Lung (tissue), 16 donors: Measurements from ENCODE around the gene TAS2R39. TPM values are rescaled to one million over a fixed set of nuclear protein-coding genes. Genes with fewer than 3 reads are reported as not detected.

ENCODE experiments used
- ATAC-seq: fragments of 200-7000 bp; cut with Tn5 transposase; one replicate; pipeline ENCODE4 v1.9.1; 2020; ENCODE audit warnings: moderate number of reproducible peaks; ENCODE audit not compliant: insufficient read depth, low FRiP score
- DNase-seq, 3 donors: peaks; one replicate each; pipeline ENCODE4 v3.0.0-alpha.2; 2013 to 2017
- H3K27ac ChIP-seq, 2 donors: one replicate each; pipeline ENCODE4 v1.5.1; 2013; ENCODE audit warnings: mild to moderate bottlenecking in 2 of 2, moderate library complexity in 2 of 2, control low read depth in 1 of 2, inconsistent platforms in 1 of 2, low read depth in 1 of 2, low read length in 1 of 2
- H3K27me3 ChIP-seq, 3 donors: one replicate each; pipeline ENCODE4 v1.5.1; 2013; ENCODE audit warnings: low read length in 2 of 3; ENCODE audit not compliant: control insufficient read depth in 3 of 3, insufficient read depth in 3 of 3
- H3K36me3 ChIP-seq, 4 donors: one replicate each; pipeline ENCODE4 v1.5.1; 2013; ENCODE audit warnings: low read length in 4 of 4, mild to moderate bottlenecking in 1 of 4, moderate library complexity in 1 of 4; ENCODE audit not compliant: control insufficient read depth in 4 of 4, insufficient read depth in 4 of 4
- H3K4me1 ChIP-seq, 5 donors: one replicate each; pipeline ENCODE4 v1.5.1; 2013; ENCODE audit warnings: low read length in 5 of 5, mild to moderate bottlenecking in 2 of 5, moderate library complexity in 1 of 5; ENCODE audit not compliant: control insufficient read depth in 5 of 5, insufficient read depth in 5 of 5
- H3K4me3 ChIP-seq: one replicate; pipeline ENCODE4 v1.5.1; 2013; ENCODE audit warnings: mild to moderate bottlenecking, control low read depth, moderate library complexity
- H3K9ac ChIP-seq, 2 donors: one replicate each; pipeline ENCODE4 v1.5.1; 2013; ENCODE audit warnings: low read length in 2 of 2, control low read depth in 1 of 2; ENCODE audit not compliant: insufficient read depth in 1 of 2
- H3K9me3 ChIP-seq, 4 donors: one replicate each; pipeline ENCODE4 v1.5.1; 2013; ENCODE audit warnings: low read length in 3 of 4, mild to moderate bottlenecking in 1 of 4, moderate library complexity in 1 of 4; ENCODE audit not compliant: control insufficient read depth in 4 of 4, insufficient read depth in 3 of 4
- WGBS, 2 donors: extraction: QIAGEN DNeasy Blood & Tissue Kit; methylation state at CpG; one replicate each; pipeline ENCODE4 v1.1.7; 2013; 5-methylcytosine and 5-hydroxymethylcytosine counted together
- long read RNA-seq, 5 donors: transcript quantifications; one replicate each; lab custom pipeline, GENCODE V29; 2026
- polyA plus RNA-seq, 2 donors: library from polyadenylated mRNA; stranded (reverse); fragments of 200-250 nt; gene quantifications; one replicate each; pipeline ENCODE4 v1.2.1, GENCODE V29; 2013
- total RNA-seq, 2 donors: library from RNA; depleted of rRNA in 1 of 2; stranded (reverse); fragments of >200 nt in 1 of 2; gene quantifications; one replicate each; pipeline ENCODE4 v1.2.1, GENCODE V29; 2014 to 2021
- TF ChIP-seq, protein P1 (sequence below): IDR thresholded peaks from 2 replicates; pipeline ENCODE4 v1.5.1; 2012; ENCODE audit warnings: mild to moderate bottlenecking; ENCODE audit errors: control extremely low read depth, extremely low read depth
- donor health status: control.
- donor health status: control.
- donor health status: Bipolar disorder and iron deficiency.
- donor health status: healthy.
- donor health status: DM: yes; HTN: yes; CAD: no.

TAS2R39 gene
- total RNA-seq, result not detected
- polyA plus RNA-seq, result not detected
- long read RNA-seq, donor 1, result 0 reads
- long read RNA-seq, donor 2, result 0 reads
- long read RNA-seq, donor 3, result 0 reads
- long read RNA-seq, donor 4, result 0 reads
- long read RNA-seq, donor 5, result 0 reads

DNA sequence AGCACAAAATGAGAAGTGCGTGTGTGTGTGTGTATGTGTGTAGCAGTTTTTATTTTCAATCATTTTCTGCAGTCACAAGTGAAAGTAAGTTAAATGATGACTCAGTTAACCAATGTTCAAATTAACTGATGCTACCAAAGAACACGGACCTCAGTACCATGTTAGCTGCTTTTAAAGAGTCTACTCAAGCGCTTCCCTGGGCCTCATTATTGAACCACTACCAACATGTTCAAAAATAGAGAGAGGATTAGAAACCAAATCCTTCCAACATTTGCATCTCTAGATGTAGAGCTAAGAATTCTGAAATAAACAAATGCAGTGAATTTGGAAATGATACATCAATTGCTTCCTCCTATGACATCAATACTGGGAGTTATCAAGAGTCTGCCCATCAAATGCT lies at the start of gene TAS2R39:
TSS of gene TAS2R39 (plus strand) at position 396 of the 400 bp plus-strand sequence. CDS start at position 396, 0 bp downstream.
- DNase-seq (no peak), ATAC-seq (no peak)
- peaks cover 0 to 8% (median 2%) of the 10 kb centered on the region in 4 donors for H3K9me3 ChIP-seq
- 83 to 88% methylated on average over 3 of the region's 3 CpGs for WGBS, 2 donors
- TF ChIP-seq, protein P1, sequence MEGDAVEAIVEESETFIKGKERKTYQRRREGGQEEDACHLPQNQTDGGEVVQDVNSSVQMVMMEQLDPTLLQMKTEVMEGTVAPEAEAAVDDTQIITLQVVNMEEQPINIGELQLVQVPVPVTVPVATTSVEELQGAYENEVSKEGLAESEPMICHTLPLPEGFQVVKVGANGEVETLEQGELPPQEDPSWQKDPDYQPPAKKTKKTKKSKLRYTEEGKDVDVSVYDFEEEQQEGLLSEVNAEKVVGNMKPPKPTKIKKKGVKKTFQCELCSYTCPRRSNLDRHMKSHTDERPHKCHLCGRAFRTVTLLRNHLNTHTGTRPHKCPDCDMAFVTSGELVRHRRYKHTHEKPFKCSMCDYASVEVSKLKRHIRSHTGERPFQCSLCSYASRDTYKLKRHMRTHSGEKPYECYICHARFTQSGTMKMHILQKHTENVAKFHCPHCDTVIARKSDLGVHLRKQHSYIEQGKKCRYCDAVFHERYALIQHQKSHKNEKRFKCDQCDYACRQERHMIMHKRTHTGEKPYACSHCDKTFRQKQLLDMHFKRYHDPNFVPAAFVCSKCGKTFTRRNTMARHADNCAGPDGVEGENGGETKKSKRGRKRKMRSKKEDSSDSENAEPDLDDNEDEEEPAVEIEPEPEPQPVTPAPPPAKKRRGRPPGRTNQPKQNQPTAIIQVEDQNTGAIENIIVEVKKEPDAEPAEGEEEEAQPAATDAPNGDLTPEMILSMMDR, result no peak
- H3K27ac ChIP-seq, result no peak within 1 kb of the TSS
- H3K4me3 ChIP-seq, result no peak within 1 kb of the TSS
- no peaks in the 10 kb centered on the region for H3K36me3 ChIP-seq
- H3K9ac ChIP-seq, result no peak within 1 kb of the TSS
- H3K4me1 ChIP-seq, result no peaks in the 10 kb centered on the region
- H3K27me3 ChIP-seq, result peaks cover 0 to 8% (median 0%) of the 10 kb centered on the region in 3 donors

DNA sequence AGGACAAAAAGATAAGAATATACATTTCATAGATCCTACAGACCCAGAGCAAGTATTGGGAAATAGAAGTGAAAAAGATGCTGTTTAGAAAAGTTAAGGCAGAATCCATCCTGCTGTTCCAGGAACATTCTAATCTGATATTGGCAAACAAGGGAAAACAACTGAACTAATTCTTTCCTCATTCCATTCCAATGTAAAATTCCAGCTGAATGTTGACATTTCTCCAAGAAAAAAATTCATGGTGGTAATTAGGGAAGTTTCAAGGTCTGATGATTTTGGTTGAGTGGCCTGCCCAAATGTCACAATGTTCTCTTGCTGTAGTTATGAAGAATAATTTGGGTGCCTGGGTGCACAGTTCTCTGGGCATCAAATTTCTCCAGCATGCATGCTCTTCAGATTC lies 36.1 kb upstream of the TAS2R39 start:
- H3K36me3 ChIP-seq, result no peaks in the 10 kb centered on the region
- no peak for ATAC-seq
- no peaks in the 10 kb centered on the region for H3K4me1 ChIP-seq
- no peak overlapping the region for H3K4me3 ChIP-seq
- H3K27ac ChIP-seq, result no peak overlapping the region
- no peak overlapping the region for H3K9ac ChIP-seq
- H3K9me3 ChIP-seq, result peaks cover 0 to 4% (median 0%) of the 10 kb centered on the region in 4 donors
- no peak for DNase-seq
- TF ChIP-seq, protein P1, result no peak
- H3K27me3 ChIP-seq, result no peaks in the 10 kb centered on the region

DNA sequence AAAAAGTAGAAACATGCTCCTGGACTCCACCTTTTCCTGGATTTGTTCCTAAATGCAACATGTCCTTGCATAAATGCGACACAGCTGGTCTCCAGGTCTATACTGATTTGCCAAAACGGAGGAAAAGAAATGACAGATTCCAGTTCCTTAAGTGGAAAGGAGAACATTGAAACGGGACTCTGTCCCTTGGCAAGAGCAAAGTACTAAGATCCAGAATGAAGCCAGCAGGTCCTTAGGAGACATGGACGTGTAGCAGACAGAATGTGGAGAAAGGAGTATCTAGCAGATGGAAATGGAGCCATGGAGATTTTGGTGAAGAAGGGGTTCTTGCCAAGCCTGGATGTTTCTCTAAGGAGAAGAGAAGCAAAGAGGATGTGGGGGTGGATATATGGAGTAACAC lies 35.2 kb upstream of the TAS2R39 start:
- H3K9me3 ChIP-seq, result peaks cover 0 to 4% (median under 1%) of the 10 kb centered on the region in 4 donors

More for the DNA sequence above, 35.2 kb upstream of the TAS2R39 start:
- ATAC-seq (no peak), DNase-seq (no peak)
- whole genome bisulfite sequencing, 2 donors, result 69 to 88% methylated on average over 4 of the region's 4 CpGs
- H3K27ac ChIP-seq, result no peak overlapping the region
- TF ChIP-seq, protein P1, result no peak
- H3K4me3 ChIP-seq, result no peak overlapping the region
- H3K27me3 ChIP-seq, result no peaks in the 10 kb centered on the region
- H3K36me3 ChIP-seq, result no peaks in the 10 kb centered on the region
- no peaks in the 10 kb centered on the region for H3K4me1 ChIP-seq
- no peak overlapping the region for H3K9ac ChIP-seq
